NCI-H748 (cell line): ENCODE data around the gene BPIFB1.

Experiments used
- DNase-seq: peaks from one replicate; lab custom pipeline; 2025; ENCODE audit not compliant: unreplicated experiment; lab: John Stamatoyannopoulos, UW

BPIFB1 gene

GRCh38 chr20:33320006-33320405 lies 37.0 kb downstream of the BPIFB1 start:
- DNase-seq: no peak

GRCh38 chr20:33322456-33322855 lies 39.4 kb downstream of the BPIFB1 start:
- DNase-seq: no peak

GRCh38 chr20:33323236-33323635 lies 40.2 kb downstream of the BPIFB1 start:
- DNase-seq: no peak

DNA sequence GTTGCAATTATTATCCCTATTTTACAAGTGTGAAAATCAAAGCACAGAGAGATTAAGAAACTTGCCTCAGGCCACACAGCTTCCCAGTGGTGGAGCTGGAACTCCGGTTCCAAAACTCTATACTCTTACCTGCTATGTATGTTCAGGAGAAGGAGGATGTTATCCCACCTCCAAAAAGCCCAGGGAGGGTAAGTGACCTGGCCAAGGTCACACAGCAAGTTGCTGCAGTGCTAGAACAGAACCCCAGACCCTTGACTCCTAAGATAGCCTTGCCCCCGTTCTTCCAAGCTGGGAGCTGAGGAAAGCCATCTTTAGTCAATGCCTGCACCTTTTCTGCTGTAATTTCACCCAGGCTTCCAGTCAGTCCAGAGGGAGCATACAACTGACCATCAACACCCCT lies 42.3 kb downstream of the BPIFB1 start:
- no peak for DNase-seq

DNA sequence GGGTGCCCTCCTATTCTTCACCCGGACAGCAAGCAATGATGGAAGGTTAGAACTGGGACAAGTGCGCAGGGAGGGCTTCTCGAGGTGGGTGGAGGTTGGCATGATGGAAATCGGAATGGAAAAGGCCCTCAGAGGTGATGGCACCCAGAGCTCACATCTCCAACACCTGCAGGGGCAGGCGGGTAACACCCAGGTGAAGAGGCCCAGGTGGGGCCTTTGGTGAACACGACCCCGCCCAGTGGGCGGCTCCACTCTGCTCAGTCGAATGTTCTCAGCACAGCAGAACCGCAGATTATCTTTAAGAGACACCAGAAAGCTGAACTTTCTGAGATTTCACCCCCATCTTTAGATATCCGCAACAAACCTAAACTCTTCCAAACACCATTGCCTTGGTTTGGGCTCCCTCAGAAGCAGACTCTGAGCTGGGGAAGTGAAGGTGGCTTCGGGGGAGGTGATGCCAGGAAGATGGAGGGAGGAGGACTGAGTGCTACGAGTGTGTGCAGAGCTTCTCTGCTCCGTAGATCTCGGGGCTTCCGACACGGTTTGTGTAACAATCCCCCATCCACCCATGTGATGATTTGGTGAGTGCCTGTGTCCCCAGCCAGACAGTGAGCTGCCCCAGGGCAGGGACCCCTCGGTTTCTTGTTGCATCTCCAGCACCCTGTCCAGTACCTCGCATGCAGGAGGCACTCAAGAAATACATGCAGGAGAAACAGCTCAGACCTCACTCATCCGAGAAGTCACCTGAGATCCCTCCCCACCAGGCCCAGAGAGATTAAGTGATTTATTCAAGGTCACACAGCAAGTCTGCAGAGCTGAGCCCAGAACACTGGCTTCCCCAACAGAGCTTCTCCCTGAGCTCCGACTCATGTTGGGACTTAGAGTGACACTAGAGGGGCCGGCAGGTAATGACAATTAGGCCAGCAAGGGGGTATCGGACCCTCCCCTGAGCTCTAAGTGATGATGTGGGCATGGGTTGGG lies 45.4 kb downstream of the BPIFB1 start:
- peak; percentile 20 for DNase-seq

- no peak for DNase-seq
These were observed 50.0 kb downstream of the BPIFB1 start for GRCh38 chr20:33332905-33333456.

DNA sequence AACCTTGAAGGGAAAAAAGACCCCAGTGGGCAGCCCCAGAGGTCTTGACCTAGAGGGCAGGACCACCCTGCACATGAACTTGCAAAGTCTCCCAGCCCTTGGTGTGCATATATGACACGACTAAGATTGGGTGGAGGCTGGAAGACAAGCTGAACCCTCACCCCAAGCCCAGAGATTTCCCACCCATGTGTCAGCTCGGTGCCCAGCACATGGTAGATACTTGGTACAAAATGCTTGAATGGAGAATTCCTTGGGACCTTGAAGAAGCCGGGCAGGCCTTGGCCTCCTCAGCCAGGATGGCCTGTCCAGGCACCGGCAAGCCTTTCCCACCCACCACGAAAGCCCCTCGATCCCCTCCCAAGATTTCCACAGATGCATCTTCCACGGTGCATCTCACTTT lies 50.6 kb downstream of the BPIFB1 start:
- DNase-seq: no peak

DNA sequence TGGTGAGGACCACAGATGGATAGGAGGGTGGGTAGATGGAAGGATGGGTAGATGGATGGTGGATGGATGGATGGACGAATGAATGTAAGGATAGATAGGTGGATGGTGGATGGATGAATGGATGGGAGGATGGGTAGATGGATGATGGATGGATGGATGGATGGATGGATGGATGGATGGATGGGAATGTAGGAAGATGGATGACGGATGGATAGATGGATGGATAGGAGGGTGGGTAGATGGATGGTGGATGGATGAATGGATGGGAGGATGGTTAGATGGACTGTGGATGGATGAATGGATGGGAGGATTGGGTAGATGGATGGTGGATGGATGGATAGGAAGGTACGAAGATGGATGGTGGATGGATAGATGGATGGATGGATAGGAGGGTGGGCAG lies 51.1 kb downstream of the BPIFB1 start:
- DNase-seq: no peak

GRCh38 chr20:33336375-33336774 lies 53.4 kb downstream of the BPIFB1 start:
- no peak for DNase-seq

DNA sequence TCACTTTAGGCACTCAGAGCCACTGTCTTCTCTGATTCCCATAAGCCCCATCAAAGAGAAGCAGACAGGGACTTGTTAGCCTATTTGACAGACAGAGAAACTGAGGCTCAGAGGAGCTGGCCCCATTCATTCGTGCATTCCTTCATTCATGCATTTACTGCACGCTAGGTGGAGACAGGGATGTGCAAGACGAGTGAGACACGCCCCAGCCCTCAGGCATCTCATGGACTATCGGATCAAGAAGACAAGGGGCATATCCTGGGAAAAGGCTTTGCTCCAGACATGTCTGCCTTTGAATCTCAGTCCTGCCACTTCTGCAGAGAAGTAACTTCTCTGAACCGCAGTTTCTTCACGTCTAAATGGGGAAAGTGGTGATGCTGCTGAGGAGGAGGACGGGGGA lies 54.1 kb downstream of the BPIFB1 start:
- DNase-seq: no peak

- DNase-seq: no peak
These were observed 54.6 kb downstream of the BPIFB1 start for GRCh38 chr20:33337531-33338165.

- DNase-seq: no peak
These were observed 55.6 kb downstream of the BPIFB1 start for GRCh38 chr20:33338467-33339258.

- no peak for DNase-seq
These were observed 56.6 kb downstream of the BPIFB1 start for GRCh38 chr20:33339515-33340058.

GRCh38 chr20:33343521-33343920 lies 60.5 kb downstream of the BPIFB1 start:
- DNase-seq: no peak

DNA sequence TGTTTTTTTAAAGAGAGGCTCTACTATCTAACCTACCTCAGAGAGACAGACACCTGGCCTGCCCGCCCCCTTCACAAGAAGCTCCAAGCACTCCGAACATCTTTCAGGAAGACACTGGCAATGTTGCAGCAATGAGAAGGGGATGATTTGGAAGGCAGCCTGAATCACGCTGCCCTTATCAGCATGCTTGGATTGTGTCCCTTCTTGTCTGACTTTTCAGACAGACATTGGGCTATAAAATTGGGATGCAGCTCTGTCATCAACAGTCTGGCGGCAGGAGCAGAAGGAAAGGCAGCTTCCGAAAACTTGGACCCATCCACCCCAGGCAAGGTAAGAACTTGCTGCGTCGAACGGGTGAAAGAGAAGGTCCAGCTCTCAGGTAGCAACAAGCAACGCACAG lies 62.3 kb downstream of the BPIFB1 start:
- DNase-seq: no peak

GRCh38 chr20:33348136-33348937 lies 65.3 kb downstream of the BPIFB1 start:
- no peak for DNase-seq

- DNase-seq: no peak
These were observed 66.5 kb downstream of the BPIFB1 start for GRCh38 chr20:33349493-33349892.

GRCh38 chr20:33351696-33352095 lies 68.7 kb downstream of the BPIFB1 start:
- DNase-seq: no peak

DNA sequence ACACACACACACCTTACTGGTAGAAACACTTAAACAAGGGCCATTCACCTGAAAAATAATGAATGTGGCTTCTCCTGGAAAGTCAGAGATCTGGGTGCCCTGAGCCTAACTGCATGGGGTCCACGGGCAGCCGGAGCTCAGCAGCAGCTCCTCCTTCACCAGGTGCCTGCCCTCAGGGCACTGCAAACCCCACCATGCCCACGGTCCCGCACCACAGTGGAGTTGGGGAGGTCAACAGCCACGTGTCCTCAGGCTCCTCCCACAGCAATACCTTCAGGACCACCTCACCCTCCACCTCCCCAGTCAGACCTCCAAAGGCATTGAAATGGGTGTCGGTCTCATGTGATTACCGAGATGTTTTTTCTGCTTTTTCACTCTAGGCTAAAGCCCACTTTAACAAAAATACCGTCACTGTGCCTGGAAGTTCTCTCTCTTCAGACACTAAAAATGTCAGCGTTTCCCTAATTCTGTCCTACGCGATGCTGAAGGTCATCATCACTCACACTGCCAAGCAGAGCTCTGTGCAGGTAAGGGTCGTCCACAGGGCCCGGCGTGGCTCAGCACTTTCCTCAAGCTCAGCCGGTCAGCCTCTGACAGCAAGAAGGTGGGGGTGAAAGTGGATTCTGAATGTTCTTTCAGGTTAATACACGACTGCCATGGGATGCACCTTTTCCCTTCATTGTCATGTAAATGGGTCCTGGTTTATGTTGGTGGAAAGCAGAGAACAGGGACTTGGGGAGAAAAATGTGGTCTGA lies 69.4 kb downstream of the BPIFB1 start:
- no peak for DNase-seq
